ENCODE data around the gene HEXA. TPM values are rescaled to one million over a fixed set of nuclear protein-coding genes. Genes with fewer than 3 reads are reported as not detected.

Gene HEXA
- total and polyA plus RNA-seq, 2 of the 8 experiments (the other 6 are each of a cell fraction or from before 2014, with no cell fraction given) = 52.5 to 73.7 TPM

DNA sequence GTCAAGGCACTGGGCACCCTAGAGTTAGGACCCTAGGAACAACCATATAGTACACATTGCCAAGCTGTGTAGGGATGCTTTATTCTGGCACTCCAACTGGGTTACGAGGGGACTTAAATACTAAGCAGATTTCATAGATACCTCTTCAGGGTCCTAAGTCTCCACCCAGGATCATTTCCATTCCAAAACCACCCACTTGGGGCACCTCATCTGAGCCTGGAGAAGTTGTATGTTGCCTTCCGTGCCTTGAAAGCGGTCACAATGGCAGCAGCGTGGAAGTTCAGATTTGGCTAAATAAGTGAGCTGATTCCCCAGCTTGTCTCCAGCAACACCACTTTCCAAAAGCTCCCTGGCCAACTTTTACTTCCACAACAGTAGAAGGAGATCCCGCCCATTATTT, 26.9 kb upstream of the HEXA start (continued):
- TF ChIP-seq RAD21 (IDR thresholded peaks at IDR 0.05 in 1 of 2, conservative IDR thresholded peaks at IDR 0.05 in 1 of 2; ENCODE audit: low read depth in 2 of 2, low read length in 2 of 2) = no peak
